Gastrocnemius medialis (tissue), 4 donors: ENCODE measurements around the gene TENT5A. TPM values are rescaled to one million over a fixed set of nuclear protein-coding genes. Genes with fewer than 3 reads are reported as not detected.

ENCODE experiments used
- ATAC-seq, 2 donors: fragments of 150-250 bp; one replicate each; pipeline ENCODE4 v1.9.1; 2016
- DNase-seq, 2 donors: peaks; one replicate each; pipeline ENCODE4 v3.0.0-alpha.2; 2019
- H3K27ac ChIP-seq, 4 donors: fragments of 200-600 bp; sonication (generic); 1 replicate in 1 of 4; 2 replicates in 3 of 4; pipeline ENCODE4 v1.5.1; 2016 to 2018; ENCODE audit warnings: mild to moderate bottlenecking in 2 of 4, moderate library complexity in 1 of 4
- H3K27me3 ChIP-seq, 3 donors: fragments of 200-600 bp; sonication (generic) in 2 of 3; 1 replicate in 1 of 3; 2 replicates in 2 of 3; pipeline versions ENCODE4 v1.5.1 to v1.6.0; 2016 to 2019; ENCODE audit warnings: mild to moderate bottlenecking in 1 of 3, moderate library complexity in 1 of 3
- H3K36me3 ChIP-seq, 2 donors: fragments of 200-600 bp; sonication (generic) in 1 of 2; one replicate each; pipeline ENCODE4 v1.5.1; 2017 to 2018
- H3K4me1 ChIP-seq, 2 donors: fragments of 200-600 bp; sonication (generic) in 1 of 2; one replicate each; pipeline ENCODE4 v1.5.1; 2016 to 2017; ENCODE audit warnings: mild to moderate bottlenecking in 2 of 2
- H3K4me3 ChIP-seq, 4 donors: fragments of 200-600 bp; sonication (generic) in 3 of 4; 1 replicate in 1 of 4; 2 replicates in 3 of 4; pipeline ENCODE4 v1.5.1; 2016 to 2019; ENCODE audit warnings: mild to moderate bottlenecking in 2 of 4
- H3K9me3 ChIP-seq, 3 donors: fragments of 200-600 bp; sonication (generic) in 2 of 3; 1 replicate in 1 of 3; 2 replicates in 2 of 3; pipeline ENCODE4 v1.5.1; 2016 to 2019
- CTCF ChIP-seq, 5 experiments: fragments of 450-650 bp in 3 of 5; fragments of 200-600 bp in 2 of 5; sonication (generic) in 2 of 5; IDR thresholded peaks in 4 of 5; conservative IDR thresholded peaks in 1 of 5; 1 replicate in 4 of 5; 2 replicates in 1 of 5; pipeline ENCODE4 v1.5.1; 2016 to 2019; ENCODE audit warnings: antibody characterized with exemption in 5 of 5, mild to moderate bottlenecking in 3 of 5, moderate library complexity in 3 of 5
- POLR2A ChIP-seq, 2 donors: fragments of 450-650 bp; IDR thresholded peaks; one replicate each; pipeline ENCODE4 v1.6.1; 2017; ENCODE audit warnings: antibody characterized with exemption in 2 of 2, mild to moderate bottlenecking in 2 of 2, moderate library complexity in 2 of 2
- in situ Hi-C, 4 donors: fragments of 200-750 bp; cut with MboI; loops; one replicate each; pipeline versions ENCODE4 v1.15.0 to v1.8.0; 2017; ENCODE audit warnings: low sequenced_read_pairs in 4 of 4
- intact Hi-C: fragments of 100-400 bp; cut with DNase I; formaldehyde crosslinking; loops from one replicate; pipeline ENCODE4 v1.15.1; 2023; ENCODE audit warnings: low total_unique reads
- total RNA-seq, 4 donors: library from RNA; depleted of rRNA; stranded (reverse); fragments of >200 nt; gene quantifications; one replicate each; pipeline versions ENCODE4 v1.1.0 to v1.2.3, GENCODE V29; 2016

TENT5A gene
- total RNA-seq, 4 donors from 2014 or later: 2.4 to 3.1 (median 2.8) TPM

GRCh38 chr6:81790034-81790433 lies 37.6 kb upstream of the TENT5A start:
- no peak for DNase-seq
- H3K27me3 ChIP-seq: no peaks in the 10 kb centered on the region
- H3K4me3 ChIP-seq: no peak overlapping the region
- intact Hi-C loops: no loop called here
- no peak for TF ChIP-seq CTCF (IDR thresholded peaks at IDR 0.05 in 4 of 5, conservative IDR thresholded peaks at IDR 0.05 in 1 of 5)
- TF ChIP-seq POLR2A (IDR thresholded peaks at IDR 0.05): no peak
- no peaks in the 10 kb centered on the region for H3K9me3 ChIP-seq
- no peaks in the 10 kb centered on the region for H3K36me3 ChIP-seq
- ATAC-seq: no peak
- in situ Hi-C loops: no loop called here
- H3K4me1 ChIP-seq: peaks cover 0 to 4% of the 10 kb centered on the region in 2 donors
- H3K27ac ChIP-seq: no peak overlapping the region

GRCh38 chr6:81789291-81789690 lies 36.8 kb upstream of the TENT5A start:
- TF ChIP-seq CTCF (IDR thresholded peaks at IDR 0.05 in 4 of 5, conservative IDR thresholded peaks at IDR 0.05 in 1 of 5): no peak
- no peak for TF ChIP-seq POLR2A (IDR thresholded peaks at IDR 0.05)
- ATAC-seq (no peak), DNase-seq (no peak)
- Histone ChIP-seq H3K27ac (no peak overlapping the region), H3K4me1 (peaks cover 0 to 4% of the 10 kb centered on the region in 2 donors), H3K4me3 (no peak overlapping the region), H3K36me3 (no peaks in the 10 kb centered on the region), H3K9me3 (no peaks in the 10 kb centered on the region), H3K27me3 (no peaks in the 10 kb centered on the region)
- in situ Hi-C loops: no loop called here
- intact Hi-C loops: no loop called here

- ATAC-seq: no peak
- DNase-seq: no peak
- TF ChIP-seq CTCF (IDR thresholded peaks at IDR 0.05 in 4 of 5, conservative IDR thresholded peaks at IDR 0.05 in 1 of 5) (no peak), POLR2A (IDR thresholded peaks at IDR 0.05) (no peak)
- in situ Hi-C loops: no loop called here
- H3K9me3 ChIP-seq: no peaks in the 10 kb centered on the region
- H3K4me3 ChIP-seq: no peak overlapping the region
- intact Hi-C loops: no loop called here
- H3K27ac ChIP-seq: no peak overlapping the region
- no peaks in the 10 kb centered on the region for H3K36me3 ChIP-seq
- peaks cover 0 to 4% of the 10 kb centered on the region in 2 donors for H3K4me1 ChIP-seq
- no peaks in the 10 kb centered on the region for H3K27me3 ChIP-seq
Observed at GRCh38 chr6:81788748-81789147, 36.3 kb upstream of the TENT5A start.

- ATAC-seq: no peak
- in situ Hi-C loops (no loop called here), intact Hi-C loops (no loop called here)
- Histone ChIP-seq H3K9me3 (no peaks in the 10 kb centered on the region), H3K27me3 (no peaks in the 10 kb centered on the region), H3K27ac (no peak overlapping the region), H3K4me3 (no peak overlapping the region), H3K36me3 (no peaks in the 10 kb centered on the region), H3K4me1 (peaks cover 0 to 4% of the 10 kb centered on the region in 2 donors)
- no peak for TF ChIP-seq CTCF (IDR thresholded peaks at IDR 0.05 in 4 of 5, conservative IDR thresholded peaks at IDR 0.05 in 1 of 5)
- TF ChIP-seq POLR2A (IDR thresholded peaks at IDR 0.05): no peak
- DNase-seq: no peak
Observed at GRCh38 chr6:81787313-81788068, 35.0 kb upstream of the TENT5A start.
